ENCODE measurements around the gene TBCE. TPM values are rescaled to one million over a fixed set of nuclear protein-coding genes. Genes with fewer than 3 reads are reported as not detected.

TBCE gene
- total and polyA plus RNA-seq, 4 experiments from 2014 or later: 17.0 to 19.1 (median 18.1) TPM

DNA sequence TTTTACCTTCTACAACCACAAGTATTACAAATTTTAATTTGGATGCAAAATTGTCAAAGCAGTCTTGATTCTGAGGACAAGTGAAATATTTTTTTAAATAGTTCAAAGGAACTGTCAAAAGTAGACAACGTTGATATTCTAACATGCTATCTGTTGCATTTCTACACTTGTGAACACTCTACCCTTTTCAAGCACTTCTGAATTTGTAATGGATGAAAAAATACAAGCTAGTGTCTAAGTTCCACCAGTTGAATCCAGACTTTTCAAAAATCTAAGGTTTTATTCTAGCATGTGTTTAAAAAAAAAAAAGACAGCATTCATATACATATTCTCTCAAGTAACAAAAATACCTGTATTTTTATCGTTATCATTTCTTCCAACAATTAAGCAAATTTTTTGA, 41.4 kb upstream of the TBCE start:
- peaks cover 74% of the 10 kb centered on the region for H3K4me1 ChIP-seq (ENCODE audit: insufficient read depth, low read length)
- no peak for DNase-seq
- peak overlapping the region; percentile 15 to 93 for H3K4me3 ChIP-seq (ENCODE audit: low read length in 2 of 2)

DNA sequence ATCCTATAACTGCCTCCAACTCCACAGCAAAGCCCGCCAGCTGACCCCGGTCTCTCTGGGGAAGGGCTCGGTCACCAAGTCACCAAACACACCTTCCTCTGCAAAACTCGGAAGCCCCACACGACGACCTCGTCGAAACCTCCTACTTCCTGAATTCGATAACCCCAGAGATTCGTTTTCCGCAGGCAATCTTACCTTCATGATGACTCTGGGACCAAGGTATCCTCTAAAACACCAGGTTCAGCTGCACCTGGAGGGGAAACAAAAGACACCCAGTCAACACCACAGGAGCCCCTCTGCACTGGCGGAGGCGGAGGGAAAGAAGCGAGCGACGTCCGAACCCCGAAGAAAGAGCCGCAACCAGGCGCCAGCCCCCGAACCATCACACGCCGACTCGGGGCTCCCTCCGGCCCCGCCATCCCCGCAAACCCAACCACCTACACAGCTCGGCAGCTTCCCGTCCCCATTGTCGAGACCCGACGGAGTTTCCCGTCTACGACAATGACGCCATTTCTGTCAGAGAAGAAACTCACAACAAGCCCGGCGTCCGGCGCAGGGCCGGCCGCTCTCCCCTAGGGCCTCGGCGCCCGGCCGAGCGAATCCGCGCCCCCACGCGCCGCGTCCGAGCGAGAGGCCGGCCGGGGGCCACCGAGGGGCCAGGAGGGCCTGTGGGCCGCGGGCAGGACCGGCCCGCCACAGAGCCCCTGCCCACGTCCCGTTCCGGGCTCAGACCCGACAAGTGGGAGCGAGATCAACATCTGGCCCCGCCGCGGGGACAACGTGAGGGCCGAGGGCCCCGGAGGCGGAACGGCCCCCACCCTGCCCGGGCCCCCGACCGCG, 40.3 kb upstream of the TBCE start:
- intact Hi-C loops (cut with micrococcal nuclease): loop anchor here (5.0 kb wide), 1 partner anchor 850 kb away; the partner anchor contains the start of gene TARBP1
- peak overlapping the region; percentile 99 for H3K27ac ChIP-seq (ENCODE audit: low read depth, low read length)
- peaks cover 11 to 43% of the 10 kb centered on the region in 2 donors for H3K36me3 Mint-ChIP-seq
- peak overlapping the region; percentile 94 to 99 (median 98) for H3K4me3 Mint-ChIP-seq
- ChIA-PET POLR2A (ENCODE audit: partially characterized antibody) (interaction anchor here (0.6 to 2.7 kb wide), 8 partner anchors 10 to 166 kb away, joined by 3 to 19 read pairs (median 3); partner anchors contain the start of gene RBM34), CTCF (ENCODE audit: partially characterized antibody) (interaction anchor here (0.8 to 1.3 kb wide), 2 partner anchors 13 to 224 kb away, joined by 3 read pairs; no protein-coding TSS in a partner anchor)
- peaks cover 38 to 47% (median 43%) of the 10 kb centered on the region in 4 donors for H3K4me1 Mint-ChIP-seq
- peak overlapping the region; percentile 88 to 93 for H3K4me3 ChIP-seq (ENCODE audit: low read length in 2 of 2)
- no peaks in the 10 kb centered on the region for H3K36me3 ChIP-seq (ENCODE audit: insufficient read depth, low read length)
- peaks cover 74% of the 10 kb centered on the region for H3K4me1 ChIP-seq (ENCODE audit: insufficient read depth, low read length)
- no peaks in the 10 kb centered on the region for H3K9me3 ChIP-seq (ENCODE audit: control insufficient read depth in 1 of 2, low read length in 2 of 2)
- DNase-seq: peak; percentile 71 to 85 (median 78)
- H3K27ac Mint-ChIP-seq: peak overlapping the region in 6 of 7 donors; percentile 94 to 99 (median 96)
- no peaks in the 10 kb centered on the region for H3K27me3 ChIP-seq (ENCODE audit: insufficient read depth, low read length)
- H3K9me3 Mint-ChIP-seq: peaks cover 0 to 6% (median 0%) of the 10 kb centered on the region in 8 donors
- no peaks in the 10 kb centered on the region for H3K27me3 Mint-ChIP-seq

More for the DNA sequence above, 41.4 kb upstream of the TBCE start:
- Histone ChIP-seq H3K27ac (ENCODE audit: low read depth, low read length) (peak overlapping the region; percentile 99), H3K9me3 (ENCODE audit: control insufficient read depth in 1 of 2, low read length in 2 of 2) (no peaks in the 10 kb centered on the region), H3K36me3 (ENCODE audit: insufficient read depth, low read length) (no peaks in the 10 kb centered on the region), H3K27me3 (ENCODE audit: insufficient read depth, low read length) (no peaks in the 10 kb centered on the region)
- Mint-ChIP-seq H3K4me3 (peak overlapping the region; percentile 94 to 99 (median 98)), H3K27me3 (no peaks in the 10 kb centered on the region), H3K9me3 (peaks cover 0 to 6% (median 0%) of the 10 kb centered on the region in 8 donors), H3K36me3 (peaks cover 15 to 48% of the 10 kb centered on the region in 2 donors), H3K4me1 (peaks cover 36 to 57% (median 48%) of the 10 kb centered on the region in 4 donors), H3K27ac (peak overlapping the region in 6 of 7 donors; percentile 78 to 97 (median 96))
- CTCF ChIA-PET (ENCODE audit: partially characterized antibody): interaction anchor here (1.3 kb wide), 1 partner anchor 12 kb away, joined by 3 read pairs; no protein-coding TSS in a partner anchor
- POLR2A ChIA-PET (ENCODE audit: partially characterized antibody): interaction anchor here (1.6 to 1.8 kb wide), 2 partner anchors 21 to 90 kb away, joined by 6 to 7 read pairs; no protein-coding TSS in a partner anchor
- intact Hi-C loops (cut with micrococcal nuclease): loop anchor here (5.0 kb wide), 1 partner anchor 849 kb away; the partner anchor contains the start of gene TARBP1

DNA sequence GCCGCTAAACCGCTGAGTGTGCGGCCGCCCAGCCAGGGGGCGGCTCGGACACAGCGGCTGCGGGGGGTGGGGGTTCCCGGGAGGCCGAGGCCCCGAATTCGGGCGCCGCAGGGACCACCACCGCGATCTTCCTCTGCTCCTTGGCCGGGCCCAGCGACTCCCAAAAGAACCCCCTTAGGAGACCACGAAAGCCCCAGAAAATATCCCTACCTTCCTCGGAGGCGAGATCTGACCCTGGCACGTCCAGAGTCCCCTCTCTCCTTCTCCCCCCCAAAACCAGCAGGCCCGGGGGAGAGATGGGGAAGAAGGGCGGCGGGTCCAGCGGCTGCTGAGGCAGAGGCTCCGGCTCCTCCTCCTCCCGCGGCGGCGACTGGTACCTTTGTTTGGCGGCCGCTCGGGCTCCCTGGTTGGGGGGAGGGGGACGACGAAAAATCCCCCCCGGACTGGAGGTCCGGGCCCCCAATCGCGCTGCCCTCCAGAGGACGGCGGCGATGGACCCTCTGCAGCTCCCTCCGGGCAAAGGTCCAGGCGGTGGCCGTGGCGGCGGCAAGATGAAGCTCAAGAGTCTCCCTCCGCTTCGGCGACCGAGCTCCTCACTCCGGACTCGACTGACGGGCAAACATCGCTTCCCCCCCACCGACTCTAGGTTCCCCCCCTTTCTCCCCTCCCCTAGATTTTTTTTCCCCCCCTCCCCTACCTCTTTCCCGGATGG, 39.5 kb upstream of the TBCE start, which contains the start of gene ARID4B:
Gene ARID4B (minus strand): TSS at position 621 of the 712 bp plus-strand sequence. CDS start 1,260 bp downstream, outside the sequence.
- Mint-ChIP-seq H3K9me3 (peaks cover 0 to 6% (median 0%) of the 10 kb centered on the region in 8 donors), H3K36me3 (peaks cover 3 to 38% of the 10 kb centered on the region in 2 donors), H3K27me3 (no peaks in the 10 kb centered on the region), H3K27ac (peak within 1 kb of the TSS in 6 of 7 donors; percentile 94 to 99 (median 96)), H3K4me3 (peak within 1 kb of the TSS; percentile 94 to 99 (median 98)), H3K4me1 (peaks cover 36 to 39% (median 38%) of the 10 kb centered on the region in 4 donors)
- ChIA-PET POLR2A (ENCODE audit: partially characterized antibody) (interaction anchor here (0.8 to 2.7 kb wide), 13 partner anchors 9 to 177 kb away, joined by 3 to 19 read pairs (median 4); partner anchors contain the start of genes B3GALNT2 and RBM34), CTCF (ENCODE audit: partially characterized antibody) (interaction anchor here (0.6 to 2.8 kb wide), 2 partner anchors 40 to 43 kb away, joined by 3 to 8 read pairs; partner anchors contain the start of gene TBCE)
- no peak for DNase-seq
- intact Hi-C loops (cut with micrococcal nuclease): loop anchor here (1.0 to 5.0 kb wide), 10 partner anchors 23 to 850 kb away; partner anchors contain the start of genes B3GALNT2, RBM34, TARBP1 and TBCE
- no peaks in the 10 kb centered on the region for H3K27me3 ChIP-seq (ENCODE audit: insufficient read depth, low read length)
- no peaks in the 10 kb centered on the region for H3K9me3 ChIP-seq (ENCODE audit: control insufficient read depth in 1 of 2, low read length in 2 of 2)
- H3K27ac ChIP-seq (ENCODE audit: low read depth, low read length): peak within 1 kb of the TSS; percentile 99
- peak within 1 kb of the TSS; percentile 88 to 93 for H3K4me3 ChIP-seq (ENCODE audit: low read length in 2 of 2)
- no peaks in the 10 kb centered on the region for H3K36me3 ChIP-seq (ENCODE audit: insufficient read depth, low read length)
- peaks cover 74% of the 10 kb centered on the region for H3K4me1 ChIP-seq (ENCODE audit: insufficient read depth, low read length)

DNA sequence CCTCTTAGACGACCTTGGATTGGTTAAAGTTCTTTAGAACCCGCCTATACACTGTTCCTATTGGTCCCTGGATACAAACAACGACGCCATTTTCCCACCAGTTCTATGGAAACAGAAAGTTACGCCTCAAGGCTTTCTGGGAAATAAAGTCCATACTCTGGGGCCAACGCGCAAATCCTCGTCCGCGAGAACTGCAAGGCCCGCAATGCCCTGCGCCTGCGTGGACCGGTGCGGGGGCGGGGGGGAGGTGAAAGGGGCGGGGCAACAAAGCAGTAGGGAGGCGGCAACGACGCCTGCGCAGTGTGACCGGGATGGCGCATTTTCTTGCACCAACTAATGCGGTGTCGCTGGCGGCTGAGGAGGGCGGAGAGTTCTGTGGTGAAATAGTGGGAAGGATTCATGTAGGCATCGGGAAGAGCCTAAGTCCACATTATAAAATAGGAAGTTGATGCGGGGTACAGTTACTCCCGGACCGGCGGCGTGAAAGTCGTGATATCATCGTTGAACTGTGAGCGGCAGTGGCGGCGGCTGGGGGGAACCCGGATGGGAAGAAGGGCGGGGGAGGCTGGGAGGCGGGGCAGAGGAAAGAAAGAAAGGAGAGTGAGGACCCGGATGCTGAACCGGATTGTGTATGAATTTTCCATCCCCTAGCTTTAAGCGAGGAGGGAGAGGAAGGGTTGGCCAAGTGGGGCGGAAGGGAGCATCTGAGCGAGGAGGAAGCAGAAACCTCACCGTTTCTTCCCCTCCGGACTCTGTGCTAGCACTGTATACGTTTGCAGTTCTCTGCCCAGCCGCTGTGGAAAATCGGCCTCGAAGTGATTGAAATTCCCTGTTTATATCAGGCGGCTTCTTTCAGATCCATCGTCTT, 38.7 kb upstream of the TBCE start, which contains the start of gene GGPS1:
Gene GGPS1 (plus strand): TSS at position 300 of the 868 bp plus-strand sequence. CDS start 6,695 bp downstream, outside the sequence.
- peaks cover 32 to 39% (median 35%) of the 10 kb centered on the region in 4 donors for H3K4me1 Mint-ChIP-seq
- DNase-seq: peak; percentile 95 to 99 (median 98)

DNA sequence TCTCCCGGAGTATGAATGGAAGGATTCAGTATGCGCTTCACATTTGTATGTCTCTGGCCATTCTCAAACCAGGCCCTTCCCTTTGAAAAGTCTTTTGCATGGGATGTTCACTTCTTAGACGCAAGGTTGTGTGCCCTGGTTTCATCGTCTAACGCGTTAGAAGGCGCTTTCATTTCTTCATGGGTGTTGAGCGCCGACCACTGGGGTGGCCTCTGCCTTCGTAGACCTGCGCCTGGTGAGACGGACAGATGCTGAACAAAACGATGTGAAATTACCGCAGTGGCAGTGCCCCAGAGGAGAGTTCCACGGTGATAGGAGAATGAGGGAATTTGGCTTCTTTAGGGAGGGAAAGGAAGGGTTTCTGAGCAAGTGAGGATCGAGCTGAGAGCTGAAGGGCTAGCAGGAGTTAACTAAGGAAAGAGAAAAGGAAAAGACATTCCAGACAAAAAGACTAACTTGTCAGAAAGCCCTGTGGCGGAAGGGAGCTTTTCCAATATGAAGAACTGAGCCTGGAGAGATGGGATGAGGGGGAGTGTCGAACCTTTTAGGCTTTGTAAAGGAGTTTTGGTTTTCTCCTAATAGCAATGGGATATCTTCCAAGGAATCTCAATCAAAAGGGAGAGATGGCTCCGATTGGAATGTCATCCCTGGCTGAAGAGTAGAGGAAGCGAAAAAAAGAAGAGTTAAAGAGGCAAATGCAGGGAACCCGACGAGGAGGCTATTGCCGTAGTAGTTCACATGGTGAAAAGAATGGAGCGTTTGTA, 37.9 kb upstream of the TBCE start:
- POLR2A ChIA-PET (ENCODE audit: partially characterized antibody): interaction anchor here (0.6 to 2.7 kb wide), 20 partner anchors 8 to 202 kb away, joined by 3 to 19 read pairs (median 4); partner anchors contain the start of genes B3GALNT2, RBM34 and TBCE
- H3K9me3 Mint-ChIP-seq: peaks cover 0 to 6% (median 0%) of the 10 kb centered on the region in 8 donors
- H3K4me1 Mint-ChIP-seq: peaks cover 27 to 38% (median 35%) of the 10 kb centered on the region in 4 donors
- CTCF ChIA-PET (ENCODE audit: partially characterized antibody): interaction anchor here (0.9 to 2.9 kb wide), 4 partner anchors 39 to 87 kb away, joined by 3 to 16 read pairs (median 6); partner anchors contain the start of gene TBCE
- Histone ChIP-seq H3K36me3 (ENCODE audit: insufficient read depth, low read length) (no peaks in the 10 kb centered on the region), H3K27me3 (ENCODE audit: insufficient read depth, low read length) (no peaks in the 10 kb centered on the region), H3K9me3 (ENCODE audit: control insufficient read depth in 1 of 2, low read length in 2 of 2) (no peaks in the 10 kb centered on the region), H3K27ac (ENCODE audit: low read depth, low read length) (peak overlapping the region; percentile 89), H3K4me3 (ENCODE audit: low read length in 2 of 2) (peak overlapping the region; percentile 51 to 80), H3K4me1 (ENCODE audit: insufficient read depth, low read length) (peaks cover 70% of the 10 kb centered on the region)
- no peak overlapping the region for H3K27ac Mint-ChIP-seq
- peak in 2 of 5 donors; percentile 67 to 75 for DNase-seq
- peaks cover 3 to 35% of the 10 kb centered on the region in 2 donors for H3K36me3 Mint-ChIP-seq
- H3K4me3 Mint-ChIP-seq: no peak overlapping the region
- no peaks in the 10 kb centered on the region for H3K27me3 Mint-ChIP-seq
- intact Hi-C loops (cut with micrococcal nuclease): loop anchor here (2.0 to 5.0 kb wide), 3 partner anchors 25 to 852 kb away; partner anchors contain the start of genes RBM34 and TARBP1

More for the DNA sequence above, 38.7 kb upstream of the TBCE start, which contains the start of gene GGPS1:
- Histone ChIP-seq H3K4me1 (ENCODE audit: insufficient read depth, low read length) (peaks cover 73% of the 10 kb centered on the region), H3K9me3 (ENCODE audit: control insufficient read depth in 1 of 2, low read length in 2 of 2) (no peaks in the 10 kb centered on the region), H3K36me3 (ENCODE audit: insufficient read depth, low read length) (no peaks in the 10 kb centered on the region), H3K27me3 (ENCODE audit: insufficient read depth, low read length) (no peaks in the 10 kb centered on the region), H3K27ac (ENCODE audit: low read depth, low read length) (peak within 1 kb of the TSS; percentile 99), H3K4me3 (ENCODE audit: low read length in 2 of 2) (peak within 1 kb of the TSS; percentile 88 to 93)
- no peaks in the 10 kb centered on the region for H3K27me3 Mint-ChIP-seq
- POLR2A ChIA-PET (ENCODE audit: partially characterized antibody): interaction anchor here (0.6 to 2.7 kb wide), 21 partner anchors 9 to 201 kb away, joined by 3 to 19 read pairs (median 4); partner anchors contain the start of genes B3GALNT2, RBM34 and TBCE
- H3K36me3 Mint-ChIP-seq: peaks cover 3 to 37% of the 10 kb centered on the region in 2 donors
- H3K9me3 Mint-ChIP-seq: peaks cover 0 to 6% (median 0%) of the 10 kb centered on the region in 8 donors
- intact Hi-C loops (cut with micrococcal nuclease): loop anchor here (1.0 to 5.0 kb wide), 10 partner anchors 24 to 851 kb away; partner anchors contain the start of genes B3GALNT2, RBM34, TARBP1 and TBCE
- no peak within 1 kb of the TSS for H3K4me3 Mint-ChIP-seq
- peak within 1 kb of the TSS in 3 of 7 donors; percentile 90 to 93 (median 90) for H3K27ac Mint-ChIP-seq
- CTCF ChIA-PET (ENCODE audit: partially characterized antibody): interaction anchor here (0.6 to 2.9 kb wide), 5 partner anchors 39 to 200 kb away, joined by 3 to 16 read pairs (median 3); partner anchors contain the start of genes TBCE and TOMM20
